K562 (cell line): ENCODE measurements around the gene RFLNA. TPM values are rescaled to one million over a fixed set of nuclear protein-coding genes. Genes with fewer than 3 reads are reported as not detected.

Experiments used
- ARID3A ChIP-seq: IDR thresholded peaks from 2 replicates; pipeline ENCODE4 v1.6.1; 2012; ENCODE audit warnings: low read depth, low read length, improper control_type of control experiment, borderline replicate concordance
- BACH1 ChIP-seq: fragments of 200-800 bp; sonication (Bioruptor generic); IDR thresholded peaks from 2 replicates; pipeline ENCODE4 v1.6.1; 2016; ENCODE audit warnings: missing genetic modification characterization, missing compliant biosample characterization
- BRF1 ChIP-seq: IDR thresholded peaks from 3 replicates; pipeline ENCODE4 v1.6.1; 2011; ENCODE audit warnings: borderline replicate concordance, mild to moderate bottlenecking; ENCODE audit not compliant: insufficient read length; ENCODE audit errors: extremely low read depth
- CBFA2T2 ChIP-seq: fragments of 450-650 bp; conservative IDR thresholded peaks from 2 replicates; pipeline ENCODE4 v1.6.1; 2017; ENCODE audit warnings: mild to moderate bottlenecking
- CEBPG ChIP-seq, 3 experiments: fragments of 200-800 bp in 1 of 3; sonication (Bioruptor generic) in 1 of 3; sonication (generic) in 1 of 3; formaldehyde crosslinking in 1 of 3; IDR thresholded peaks in 2 of 3; conservative IDR thresholded peaks in 1 of 3; 2 replicates each; pipeline versions ENCODE4 v1.6.1 to v1.8.0; 2016 to 2022; ENCODE audit warnings: missing compliant biosample characterization in 2 of 3, missing genetic modification characterization in 2 of 3, mild to moderate bottlenecking in 1 of 3, missing genetic modification reagents in 1 of 3
- HBP1 ChIP-seq: fragments of 450-650 bp; formaldehyde crosslinking; IDR thresholded peaks from 2 replicates; pipeline ENCODE4 v1.4.0; 2022; ENCODE audit warnings: missing genetic modification characterization
- HLTF ChIP-seq: fragments of 450-650 bp; IDR thresholded peaks from 2 replicates; pipeline ENCODE4 v1.6.1; 2016
- MAFG ChIP-seq: fragments of 450-650 bp; conservative IDR thresholded peaks from 2 replicates; pipeline ENCODE4 v1.6.1; 2016; ENCODE audit warnings: missing genetic modification characterization, missing compliant biosample characterization
- MAZ ChIP-seq, 2 experiments: fragments of 450-650 bp in 1 of 2; sonication (generic) in 1 of 2; formaldehyde crosslinking; IDR thresholded peaks in 1 of 2; conservative IDR thresholded peaks in 1 of 2; 2 replicates each; pipeline versions ENCODE4 v1.4.0 to v1.5.0; 2020; ENCODE audit warnings: mild to moderate bottlenecking in 1 of 2, missing genetic modification reagents in 1 of 2
- MCM5 ChIP-seq: fragments of 450-650 bp; IDR thresholded peaks from 2 replicates; pipeline ENCODE4 v1.6.1; 2016; ENCODE audit warnings: low read depth
- MECOM ChIP-seq: fragments of 250-450 bp; sonication (Bioruptor Pico); IDR thresholded peaks from 2 replicates; pipeline ENCODE4 v1.8.0; 2022; ENCODE audit warnings: inconsistent platforms
- MEF2A ChIP-seq: IDR thresholded peaks from 2 replicates; pipeline ENCODE4 v1.6.1; 2011; ENCODE audit warnings: low read depth, mild to moderate bottlenecking, low read length, moderate library complexity; ENCODE audit not compliant: control insufficient read depth
- MYBL2 ChIP-seq, 2 experiments: fragments of 450-650 bp in 1 of 2; sonication (generic) in 1 of 2; formaldehyde crosslinking in 1 of 2; IDR thresholded peaks; 2 replicates each; pipeline versions ENCODE4 v1.6.1 to v1.8.1; 2017 to 2022; ENCODE audit warnings: borderline replicate concordance in 1 of 2, inconsistent platforms in 1 of 2, low read depth in 1 of 2, mild to moderate bottlenecking in 1 of 2, missing genetic modification reagents in 1 of 2, moderate library complexity in 1 of 2
- PHF20 ChIP-seq: fragments of 450-650 bp; IDR thresholded peaks from 2 replicates; pipeline ENCODE4 v1.6.1; 2018; ENCODE audit not compliant: partially characterized antibody
- PHF8 ChIP-seq: fragments of 200-600 bp; sonication (generic); IDR thresholded peaks from 2 replicates; pipeline ENCODE4 v1.6.1; 2012; ENCODE audit warnings: mixed run types, mild to moderate bottlenecking, inconsistent platforms, low read length, moderate library complexity, borderline replicate concordance
- RUNX1 ChIP-seq: sonication (generic); IDR thresholded peaks from 2 replicates; pipeline ENCODE4 v1.6.1; 2016; ENCODE audit warnings: antibody characterized with exemption, low read depth
- SMAD4 ChIP-seq: fragments of 250-450 bp; sonication (Bioruptor Pico); conservative IDR thresholded peaks from 2 replicates; pipeline ENCODE4 v1.8.0; 2021; ENCODE audit warnings: inconsistent platforms, mild to moderate bottlenecking, moderate library complexity
- SMARCC2 ChIP-seq: fragments of 450-650 bp; IDR thresholded peaks from 2 replicates; pipeline ENCODE4 v1.6.1; 2017; ENCODE audit warnings: antibody characterized with exemption, moderate library complexity, mild to moderate bottlenecking, low read depth
- SNIP1 ChIP-seq: fragments of 450-650 bp; IDR thresholded peaks from 2 replicates; pipeline ENCODE4 v1.7.1; 2017; ENCODE audit warnings: low read depth, mild to moderate bottlenecking
- SOX6 ChIP-seq: fragments of 450-650 bp; IDR thresholded peaks from 2 replicates; pipeline ENCODE4 v1.6.1; 2014; ENCODE audit warnings: mild to moderate bottlenecking
- TCF3 ChIP-seq: sonication (generic); formaldehyde crosslinking; IDR thresholded peaks from 2 replicates; pipeline ENCODE4 v1.4.0; 2020; ENCODE audit warnings: mild to moderate bottlenecking, missing genetic modification reagents
- TSC22D4 ChIP-seq: fragments of 450-650 bp; IDR thresholded peaks from 2 replicates; pipeline ENCODE4 v1.6.1; 2016; ENCODE audit warnings: missing genetic modification characterization, missing biosample characterization, control low read depth
- ZNF212 ChIP-seq: fragments of 450-650 bp; formaldehyde crosslinking; IDR thresholded peaks from 2 replicates; pipeline ENCODE4 v1.4.0; 2020; ENCODE audit warnings: mild to moderate bottlenecking
- ZNF232 ChIP-seq: sonication (generic); formaldehyde crosslinking; IDR thresholded peaks from 2 replicates; pipeline ENCODE4 v1.8.0; 2022; ENCODE audit warnings: mild to moderate bottlenecking, missing genetic modification reagents
- ZNF282 ChIP-seq: sonication (generic); formaldehyde crosslinking; IDR thresholded peaks from 2 replicates; pipeline ENCODE4 v1.8.1; 2023; ENCODE audit warnings: missing genetic modification reagents
- ZNF717 ChIP-seq: fragments of 250-450 bp; sonication (Bioruptor Pico); IDR thresholded peaks from 2 replicates; pipeline ENCODE4 v1.5.0; 2021
- ZNF785 ChIP-seq: fragments of 250-450 bp; sonication (Bioruptor Pico); IDR thresholded peaks from 2 replicates; pipeline ENCODE4 v1.4.0; 2020; ENCODE audit warnings: mild to moderate bottlenecking
- polyA plus RNA-seq, 8 experiments: library from polyadenylated mRNA; depleted of rRNA in 4 of 8; stranded (reverse) in 5 of 8; unstranded in 3 of 8; fragments of >200 nt; fragmentation: Nextera tagmentation in 2 of 8; fragmentation: Illumina TruSeq in 1 of 8; extraction: Ambion mirVana in 2 of 8; extraction: Trizol in 1 of 8; gene quantifications; 2 replicates each; pipeline versions ENCODE4 v1.2.1 to v1.2.3, GENCODE V29; 2011 to 2014; ENCODE audit warnings: inconsistent platforms in 1 of 8, missing spikeins in 1 of 8
- total RNA-seq, 7 experiments: library from RNA; depleted of rRNA in 6 of 7; stranded (reverse); fragments of >200 nt in 6 of 7; fragmentation: Illumina TruSeq in 2 of 7; extraction: Trizol in 2 of 7; gene quantifications; 2 replicates each; pipeline versions ENCODE4 v1.2.1 to v1.2.3, GENCODE V29; 2011 to 2021; ENCODE audit warnings: low replicate concordance in 1 of 7

The RFLNA gene
- total and polyA plus RNA-seq, 9 of the 15 experiments (the other 6 are each of a cell fraction or from before 2014, with no cell fraction given) = not detected

GRCh38 chr12:124259154-124260066, 35.5 kb upstream of the RFLNA start (continued):
- TF ChIP-seq SMARCC2 (peak; percentile 85), MEF2A (no peak), BACH1 (tag) (no peak), TSC22D4 (tag) (no peak), PHF20 (no peak), SOX6 (peak; percentile 56; the same call in 1 of the 2 replicates), CEBPG (CRISPR knock-in tag; IDR thresholded peaks at IDR 0.05) (peak; percentile 73; the same call in 1 of the 2 replicates), CEBPG (tag; conservative IDR thresholded peaks at IDR 0.05 in 1 of 2, IDR thresholded peaks at IDR 0.05 in 1 of 2) (peak; percentile 90 to 94), MYBL2 (IDR thresholded peaks at IDR 0.05; ENCODE audit: low read depth) (no peak), MYBL2 (CRISPR knock-in tag; IDR thresholded peaks at IDR 0.05; ENCODE audit: borderline replicate concordance) (no peak), MECOM (CRISPR knock-in tag) (peak; percentile 70; the same call in 1 of the 2 replicates), MAZ (CRISPR knock-in tag; conservative IDR thresholded peaks at IDR 0.05 in 1 of 2, IDR thresholded peaks at IDR 0.05 in 1 of 2) (no peak), SMAD4 (CRISPR knock-in tag) (0 out of 2 replicates have a peak, but pooled peaks have one; percentile 13), HBP1 (CRISPR knock-in tag) (no peak), ZNF282 (CRISPR knock-in tag) (no peak), ZNF232 (no peak), ZNF212 (no peak), TCF3 (CRISPR knock-in tag) (peak; percentile 87), MCM5 (no peak), MAFG (tag) (peak; percentile 67), ARID3A (0 out of 2 replicates have a peak, but pooled peaks have one; percentile 6), HLTF (no peak), RUNX1 (no peak), BRF1 (no peak), ZNF717 (CRISPR knock-in tag) (no peak), SNIP1 (no peak), PHF8 (no peak), CBFA2T2 (peak; percentile 88), ZNF785 (CRISPR knock-in tag) (no peak)
